Thymus (tissue), 14 donors: Measurements from ENCODE around the gene GHDC. TPM values are rescaled to one million over a fixed set of nuclear protein-coding genes. Genes with fewer than 3 reads are reported as not detected.
"Not testable (repeated sequence)": the region's sequence is repeated elsewhere in the genome, so short reads cannot be mapped to it uniquely, and the experiment has no call there.

ENCODE experiments used
- DNase-seq, 9 donors: peaks; one replicate each; pipeline ENCODE4 v3.0.0-alpha.2; 2013; ENCODE audit warnings: low spot score in 9 of 9, low read depth in 6 of 9, missing footprints in 1 of 9
- H3K27ac ChIP-seq, 2 donors: one replicate each; pipeline ENCODE4 v1.5.1; 2013; ENCODE audit warnings: control low read depth in 1 of 2, low read depth in 1 of 2, low read length in 1 of 2, mild to moderate bottlenecking in 1 of 2, moderate library complexity in 1 of 2
- H3K27me3 ChIP-seq, 2 donors: one replicate each; pipeline ENCODE4 v1.5.1; 2013; ENCODE audit warnings: low read length in 1 of 2; ENCODE audit not compliant: control insufficient read depth in 2 of 2, insufficient read depth in 1 of 2
- H3K36me3 ChIP-seq, 2 donors: one replicate each; pipeline ENCODE4 v1.5.1; 2013; ENCODE audit warnings: low read length in 1 of 2, mild to moderate bottlenecking in 1 of 2, moderate library complexity in 1 of 2; ENCODE audit not compliant: control insufficient read depth in 2 of 2, insufficient read depth in 2 of 2
- H3K4me1 ChIP-seq, 2 donors: one replicate each; pipeline ENCODE4 v1.5.1; 2013; ENCODE audit warnings: low read length in 2 of 2; ENCODE audit not compliant: control insufficient read depth in 2 of 2, insufficient read depth in 2 of 2
- H3K4me3 ChIP-seq, 2 donors: one replicate each; pipeline ENCODE4 v1.5.1; 2013; ENCODE audit warnings: low read length in 2 of 2, control low read depth in 1 of 2, mild to moderate bottlenecking in 1 of 2
- H3K9me3 ChIP-seq, 2 donors: one replicate each; pipeline ENCODE4 v1.5.1; 2013; ENCODE audit warnings: low read length in 1 of 2, mild to moderate bottlenecking in 1 of 2; ENCODE audit not compliant: control insufficient read depth in 2 of 2, insufficient read depth in 1 of 2
- WGBS: extraction: QIAGEN DNeasy Blood & Tissue Kit; methylation state at CpG from one replicate; pipeline ENCODE4 v1.1.7; 2013; 5-methylcytosine and 5-hydroxymethylcytosine counted together
- long read RNA-seq, 10 donors: transcript quantifications; one replicate each; lab custom pipeline, GENCODE V29; 2026
- polyA plus RNA-seq: library from polyadenylated mRNA; stranded (reverse); fragments of 200-250 nt; gene quantifications from one replicate; pipeline ENCODE4 v1.2.3, GENCODE V29; 2013
- total RNA-seq: library from RNA; stranded (reverse); fragments of 120-200 nt; gene quantifications from one replicate; pipeline ENCODE4 v1.2.4, GENCODE V29; 2013
- donor health status: healthy.

The GHDC gene, protein sequence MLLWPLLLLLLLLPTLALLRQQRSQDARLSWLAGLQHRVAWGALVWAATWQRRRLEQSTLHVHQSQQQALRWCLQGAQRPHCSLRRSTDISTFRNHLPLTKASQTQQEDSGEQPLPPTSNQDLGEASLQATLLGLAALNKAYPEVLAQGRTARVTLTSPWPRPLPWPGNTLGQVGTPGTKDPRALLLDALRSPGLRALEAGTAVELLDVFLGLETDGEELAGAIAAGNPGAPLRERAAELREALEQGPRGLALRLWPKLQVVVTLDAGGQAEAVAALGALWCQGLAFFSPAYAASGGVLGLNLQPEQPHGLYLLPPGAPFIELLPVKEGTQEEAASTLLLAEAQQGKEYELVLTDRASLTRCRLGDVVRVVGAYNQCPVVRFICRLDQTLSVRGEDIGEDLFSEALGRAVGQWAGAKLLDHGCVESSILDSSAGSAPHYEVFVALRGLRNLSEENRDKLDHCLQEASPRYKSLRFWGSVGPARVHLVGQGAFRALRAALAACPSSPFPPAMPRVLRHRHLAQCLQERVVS
- 8.6 TPM for total RNA-seq
- 19.6 TPM for polyA plus RNA-seq
- long read RNA-seq, donor 1: 0 reads
- long read RNA-seq, donor 2: 0 reads
- long read RNA-seq, donor 3: 0 reads
- long read RNA-seq, donor 4: 0 reads
- long read RNA-seq, donor 5, partial matches to known transcripts: 0 of 2 reads
- long read RNA-seq, donor 5, other reads (novel, unspliced or antisense): 0 of 2 reads
- long read RNA-seq, donor 6, partial matches to known transcripts: 0 of 3 reads
- long read RNA-seq, donor 6, other reads (novel, unspliced or antisense): 0 of 3 reads
- long read RNA-seq, donor 7: 0 reads
- long read RNA-seq, donor 8, partial matches to known transcripts: 0 of 2 reads
- long read RNA-seq, donor 8, other reads (novel, unspliced or antisense): 0 of 2 reads
- long read RNA-seq, donor 9: 0 reads
- long read RNA-seq, donor 10: 0 reads

GRCh38 chr17:42193969-42194899, at the start of gene GHDC:
Gene GHDC, minus strand, starts transcription at chr17:42194494. Its CDS starts 913 bp downstream, at chr17:42193581.
- H3K36me3 ChIP-seq: peaks cover 0 to 2% of the 10 kb centered on the region in 2 donors
- WGBS: 22% methylated on average over 24 of the region's 24 CpGs
- peak; percentile 68 to 93 (median 82) for DNase-seq

DNA sequence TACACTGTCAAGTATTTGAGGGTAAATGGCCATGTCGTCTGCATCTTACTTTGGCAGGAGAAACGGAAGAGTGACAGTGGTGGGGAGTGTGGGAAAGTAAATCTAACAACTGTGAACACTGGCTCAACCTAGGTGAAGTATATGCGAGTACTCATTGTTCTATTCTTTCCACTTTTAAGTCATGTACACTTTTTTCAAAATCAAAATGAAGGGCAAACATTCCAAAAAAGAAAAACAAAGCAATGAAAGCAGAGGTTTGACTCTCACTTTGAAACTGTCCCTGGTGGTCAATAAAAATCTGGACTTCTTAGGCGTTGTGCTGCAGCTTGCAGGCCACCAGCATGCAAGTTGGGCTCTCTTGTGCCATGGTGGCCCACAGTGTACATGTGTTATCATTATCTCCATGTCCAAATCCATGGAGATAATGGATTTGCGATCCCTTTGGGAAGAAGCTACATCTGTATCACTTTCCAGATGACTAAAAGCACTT, 49.2 kb upstream of the GHDC start:
- Histone ChIP-seq H3K27ac (no peak overlapping the region), H3K27me3 (no peaks in the 10 kb centered on the region), H3K9me3 (no peaks in the 10 kb centered on the region), H3K4me1 (peaks cover 12 to 19% of the 10 kb centered on the region in 2 donors), H3K4me3 (no peak overlapping the region), H3K36me3 (peaks cover 2 to 3% of the 10 kb centered on the region in 2 donors)
- WGBS: 96% methylated on average over 5 of the region's 5 CpGs
- no peak for DNase-seq

More at GRCh38 chr17:42193969-42194899, at the start of gene GHDC:
- Histone ChIP-seq H3K27ac (peak within 1 kb of the TSS; percentile 71 to 78), H3K9me3 (no peaks in the 10 kb centered on the region), H3K4me1 (peaks cover 10 to 17% of the 10 kb centered on the region in 2 donors), H3K4me3 (peak within 1 kb of the TSS; percentile 67 to 72), H3K27me3 (no peaks in the 10 kb centered on the region)

- Histone ChIP-seq H3K9me3 (no peaks in the 10 kb centered on the region), H3K4me3 (no peak overlapping the region), H3K27ac (no peak overlapping the region), H3K27me3 (no peaks in the 10 kb centered on the region), H3K4me1 (peaks cover 5% of the 10 kb centered on the region in 2 donors), H3K36me3 (peaks cover 0 to 2% of the 10 kb centered on the region in 2 donors)
- WGBS: 99% methylated on average over 1 of the region's 1 CpG
- DNase-seq: no peak
These were observed 47.6 kb upstream of the GHDC start for GRCh38 chr17:42241871-42242270.

GRCh38 chr17:42240863-42241262, 46.6 kb upstream of the GHDC start:
- DNase-seq, H3K4me3 ChIP-seq, H3K27ac ChIP-seq, H3K27me3 ChIP-seq, H3K4me1 ChIP-seq, H3K9me3 ChIP-seq, H3K36me3 ChIP-seq: not testable (repeated sequence)
- 84% methylated on average over 4 of the region's 4 CpGs for WGBS

DNA sequence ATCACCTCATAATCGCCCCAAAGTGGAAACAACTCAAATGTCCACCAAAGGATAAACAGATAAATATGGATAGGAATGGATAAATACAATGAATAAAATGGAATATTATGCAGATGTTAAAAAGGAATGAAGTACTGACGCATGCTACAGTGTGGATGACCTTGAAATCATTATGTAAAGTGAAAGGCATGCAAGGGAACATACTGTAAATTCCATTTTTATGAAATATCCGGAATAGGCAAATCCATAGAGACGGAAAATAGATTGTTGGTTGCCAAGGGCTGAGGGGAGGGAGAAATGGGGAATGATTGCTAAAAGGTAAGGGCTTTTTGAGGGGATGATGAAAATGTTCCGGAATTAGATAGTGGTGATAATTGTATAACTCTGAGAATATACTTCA, 45.9 kb upstream of the GHDC start:
- H3K9me3 ChIP-seq: no peaks in the 10 kb centered on the region
- 97% methylated on average over 5 of the region's 5 CpGs for WGBS
- H3K4me1 ChIP-seq: peaks cover 0 to 2% of the 10 kb centered on the region in 2 donors
- no peak overlapping the region for H3K27ac ChIP-seq
- no peaks in the 10 kb centered on the region for H3K27me3 ChIP-seq
- DNase-seq: no peak
- no peak overlapping the region for H3K4me3 ChIP-seq
- no peaks in the 10 kb centered on the region for H3K36me3 ChIP-seq

DNA sequence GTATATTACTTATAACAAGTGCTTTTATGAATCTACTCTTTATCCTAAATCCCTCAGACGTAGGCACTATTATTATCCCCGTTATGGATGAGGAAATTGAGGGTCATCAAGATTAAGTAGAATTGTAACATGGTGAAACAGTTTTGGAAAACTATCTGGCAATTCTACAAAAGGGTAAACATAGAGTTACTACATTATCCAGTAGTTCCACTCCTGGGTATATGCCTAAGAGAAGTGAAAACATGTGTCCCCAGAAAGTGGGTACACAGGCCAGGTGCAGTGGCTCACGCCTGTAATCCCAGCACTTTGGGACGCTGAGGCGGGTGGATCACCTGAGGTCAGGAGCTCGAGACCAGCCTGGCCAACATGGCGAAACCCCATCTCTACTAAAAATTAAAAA, 45.3 kb upstream of the GHDC start:
- not testable (repeated sequence) for H3K4me1 ChIP-seq, DNase-seq, H3K9me3 ChIP-seq, H3K36me3 ChIP-seq, H3K4me3 ChIP-seq, H3K27ac ChIP-seq, H3K27me3 ChIP-seq
- WGBS: 95% methylated on average over 7 of the region's 7 CpGs

DNA sequence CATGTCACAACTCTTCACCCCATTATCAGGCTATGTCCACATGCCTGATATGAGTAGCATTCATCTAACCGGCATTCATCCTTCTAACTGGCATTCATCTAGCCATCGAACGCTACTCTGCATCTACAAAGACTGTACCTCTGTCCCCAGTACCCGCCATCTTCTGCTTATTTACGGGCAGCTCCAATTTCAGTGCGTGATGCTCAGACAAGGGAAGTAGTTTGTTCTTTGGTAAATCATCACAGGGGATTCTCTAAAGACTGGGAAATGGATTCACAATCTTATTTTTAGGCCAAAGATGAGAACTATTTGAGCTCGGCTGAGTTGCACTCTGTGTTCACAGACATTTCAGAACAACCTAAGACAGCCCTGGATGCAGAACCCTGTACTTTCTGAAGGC, 42.5 kb upstream of the GHDC start:
- no peaks in the 10 kb centered on the region for H3K27me3 ChIP-seq
- DNase-seq: no peak
- no peaks in the 10 kb centered on the region for H3K36me3 ChIP-seq
- H3K4me1 ChIP-seq: peaks cover 0 to 2% of the 10 kb centered on the region in 2 donors
- no peaks in the 10 kb centered on the region for H3K9me3 ChIP-seq
- no peak overlapping the region for H3K4me3 ChIP-seq
- 98% methylated on average over 7 of the region's 7 CpGs for WGBS
- H3K27ac ChIP-seq: no peak overlapping the region

DNA sequence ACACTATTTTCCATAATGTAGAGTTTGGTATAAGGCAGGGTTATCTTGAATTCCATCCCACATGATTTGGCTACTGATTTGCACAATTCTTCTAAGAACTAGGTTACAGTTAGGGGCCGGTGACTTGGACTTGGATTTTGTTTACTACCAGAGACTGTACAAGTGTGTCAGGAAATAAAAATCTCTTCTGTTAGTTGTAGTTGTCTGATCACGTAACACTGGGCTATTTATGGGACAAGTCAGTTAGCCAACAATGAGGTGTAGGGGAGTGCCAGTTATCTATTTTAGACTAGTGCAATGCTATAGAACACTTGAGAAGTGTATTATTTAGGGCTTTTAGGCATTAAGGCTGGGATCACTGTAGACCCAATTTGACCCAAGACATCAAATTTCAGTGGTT, 39.7 kb upstream of the GHDC start:
- 94% methylated on average over 2 of the region's 2 CpGs for whole genome bisulfite sequencing
- no peaks in the 10 kb centered on the region for H3K27me3 ChIP-seq

More for the DNA sequence above, 39.7 kb upstream of the GHDC start:
- no peak overlapping the region for H3K27ac ChIP-seq
- no peak overlapping the region for H3K4me3 ChIP-seq
- DNase-seq: no peak
- H3K36me3 ChIP-seq: peaks cover 4% of the 10 kb centered on the region in 2 donors
- H3K9me3 ChIP-seq: no peaks in the 10 kb centered on the region
- no peaks in the 10 kb centered on the region for H3K4me1 ChIP-seq
